ENCODE measurements around the gene CCDC51. TPM values are rescaled to one million over a fixed set of nuclear protein-coding genes. Genes with fewer than 3 reads are reported as not detected.

The CCDC51 gene
- total RNA-seq, 2 donors from 2014 or later = 12.7 to 14.8 TPM

DNA sequence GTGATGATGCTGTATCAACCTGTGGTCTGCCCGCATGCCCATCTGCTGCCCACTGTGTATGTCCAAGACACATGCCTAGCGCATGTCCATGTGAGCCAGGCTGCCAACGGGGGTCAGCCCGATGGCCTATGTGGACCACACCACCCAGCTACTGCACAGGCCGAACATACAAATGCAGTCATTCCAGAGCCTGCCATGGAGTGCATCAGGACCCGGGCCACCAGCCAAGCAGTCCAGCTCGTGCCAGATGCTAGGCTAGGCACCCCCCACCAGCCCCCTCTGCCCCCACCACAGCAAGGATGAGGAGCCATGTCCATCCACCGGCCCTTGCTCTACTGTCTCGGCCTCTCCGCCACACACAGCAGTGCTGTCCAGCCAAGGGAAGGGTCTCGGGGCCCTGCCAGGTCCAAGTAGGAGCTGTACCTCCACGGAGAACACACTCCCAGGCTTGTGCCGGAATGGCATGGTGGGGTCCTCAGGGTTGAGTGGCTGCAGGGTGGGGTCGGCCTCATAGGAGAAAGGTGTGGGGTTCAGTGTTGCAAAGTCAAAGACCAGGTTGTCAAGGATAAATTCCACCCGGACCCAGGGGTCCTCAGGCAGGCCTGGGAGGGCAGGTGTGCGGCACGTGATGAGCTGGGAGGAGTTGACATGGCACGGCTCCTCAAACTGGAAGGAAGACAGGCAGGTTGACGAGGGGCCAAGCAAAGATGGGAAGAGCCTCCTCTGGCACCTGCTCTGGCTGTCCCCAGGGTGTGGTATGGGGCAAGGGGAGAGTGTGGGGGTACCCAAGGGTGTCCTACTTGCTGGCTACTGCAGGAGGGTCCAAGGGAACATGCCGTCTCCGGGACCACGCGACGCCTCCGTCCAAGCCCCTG lies 25.3 kb downstream of the CCDC51 start:
- H3K36me3 ChIP-seq = peaks cover 30 to 69% of the 10 kb centered on the region in 2 donors

DNA sequence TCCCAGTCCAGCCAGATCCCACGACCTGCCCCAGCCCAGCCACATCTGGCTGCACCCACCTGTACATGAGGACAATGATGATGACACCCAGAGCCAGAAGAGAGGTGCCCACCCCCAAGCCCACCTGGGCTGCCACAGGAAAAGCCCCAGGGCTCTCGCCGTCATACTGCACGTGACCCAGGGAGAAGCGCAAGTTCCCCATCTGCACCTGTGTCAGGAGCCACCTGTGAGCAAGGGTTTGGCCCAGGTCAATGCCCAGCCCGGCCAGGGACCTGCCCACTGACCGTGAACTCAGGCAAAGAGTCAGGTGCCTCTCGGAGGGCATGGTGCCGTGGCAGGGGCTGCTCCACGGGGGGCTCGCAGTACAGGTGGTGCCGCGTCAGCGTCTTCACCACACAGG lies 26.3 kb downstream of the CCDC51 start:
- Histone ChIP-seq H3K4me1 (replicated peaks) (no peaks in the 10 kb centered on the region), H3K27ac (no peak overlapping the region), H3K4me3 (no peak overlapping the region), H3K36me3 (peaks cover 38 to 79% of the 10 kb centered on the region in 2 donors), H3K27me3 (replicated peaks; ENCODE audit: insufficient read depth) (no peaks in the 10 kb centered on the region), H3K9me3 (no peaks in the 10 kb centered on the region)
- intact Hi-C loops (cut with DNase I) = no loop called here
- 90% methylated on average over 14 of the region's 14 CpGs for WGBS
- TF ChIP-seq POLR2AphosphoS5 (IDR thresholded peaks at IDR 0.05) (no peak), POLR2A (IDR thresholded peaks at IDR 0.05) (no peak)
- TF ChIP-seq, protein P1, sequence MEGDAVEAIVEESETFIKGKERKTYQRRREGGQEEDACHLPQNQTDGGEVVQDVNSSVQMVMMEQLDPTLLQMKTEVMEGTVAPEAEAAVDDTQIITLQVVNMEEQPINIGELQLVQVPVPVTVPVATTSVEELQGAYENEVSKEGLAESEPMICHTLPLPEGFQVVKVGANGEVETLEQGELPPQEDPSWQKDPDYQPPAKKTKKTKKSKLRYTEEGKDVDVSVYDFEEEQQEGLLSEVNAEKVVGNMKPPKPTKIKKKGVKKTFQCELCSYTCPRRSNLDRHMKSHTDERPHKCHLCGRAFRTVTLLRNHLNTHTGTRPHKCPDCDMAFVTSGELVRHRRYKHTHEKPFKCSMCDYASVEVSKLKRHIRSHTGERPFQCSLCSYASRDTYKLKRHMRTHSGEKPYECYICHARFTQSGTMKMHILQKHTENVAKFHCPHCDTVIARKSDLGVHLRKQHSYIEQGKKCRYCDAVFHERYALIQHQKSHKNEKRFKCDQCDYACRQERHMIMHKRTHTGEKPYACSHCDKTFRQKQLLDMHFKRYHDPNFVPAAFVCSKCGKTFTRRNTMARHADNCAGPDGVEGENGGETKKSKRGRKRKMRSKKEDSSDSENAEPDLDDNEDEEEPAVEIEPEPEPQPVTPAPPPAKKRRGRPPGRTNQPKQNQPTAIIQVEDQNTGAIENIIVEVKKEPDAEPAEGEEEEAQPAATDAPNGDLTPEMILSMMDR (IDR thresholded peaks at IDR 0.05) = no peak
- no peak for DNase-seq (ENCODE audit: low spot score)

More for the DNA sequence above, 25.3 kb downstream of the CCDC51 start:
- DNase-seq (ENCODE audit: low spot score) = no peak
- Histone ChIP-seq H3K9me3 (no peaks in the 10 kb centered on the region), H3K4me1 (replicated peaks) (no peaks in the 10 kb centered on the region), H3K27me3 (replicated peaks; ENCODE audit: insufficient read depth) (no peaks in the 10 kb centered on the region), H3K4me3 (no peak overlapping the region), H3K27ac (no peak overlapping the region)
- WGBS = 79% methylated on average over 25 of the region's 25 CpGs
- intact Hi-C loops (cut with DNase I) = no loop called here
- TF ChIP-seq, protein P1 (IDR thresholded peaks at IDR 0.05) = no peak
- TF ChIP-seq POLR2AphosphoS5 (IDR thresholded peaks at IDR 0.05) = no peak
- no peak for TF ChIP-seq POLR2A (IDR thresholded peaks at IDR 0.05)

DNA sequence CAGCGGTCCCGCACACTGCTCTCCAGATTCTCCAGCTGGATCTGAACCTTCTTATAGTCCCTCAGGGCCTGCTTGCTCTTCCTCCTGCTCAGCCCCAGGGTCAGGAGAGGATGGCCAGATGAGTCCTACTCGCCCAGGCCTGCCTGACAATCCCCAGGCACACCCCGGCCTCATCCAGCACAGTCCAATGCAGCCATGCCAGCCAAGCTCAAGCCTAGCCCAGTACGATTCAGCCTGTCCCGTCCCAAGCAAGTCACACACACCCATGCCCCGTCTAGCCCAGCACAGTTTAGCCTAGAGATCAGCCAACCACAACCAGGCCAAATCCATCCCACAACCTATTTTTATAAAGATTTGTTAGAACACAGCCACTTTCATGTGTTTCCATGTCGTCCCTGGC lies 26.8 kb downstream of the CCDC51 start:
- Histone ChIP-seq H3K27me3 (replicated peaks; ENCODE audit: insufficient read depth) (no peaks in the 10 kb centered on the region), H3K4me3 (no peak overlapping the region), H3K4me1 (replicated peaks) (no peaks in the 10 kb centered on the region), H3K36me3 (peaks cover 43 to 80% of the 10 kb centered on the region in 2 donors), H3K27ac (no peak overlapping the region), H3K9me3 (no peaks in the 10 kb centered on the region)
- no peak for DNase-seq (ENCODE audit: low spot score)
- TF ChIP-seq POLR2A (IDR thresholded peaks at IDR 0.05) = no peak
- TF ChIP-seq, protein P1 (IDR thresholded peaks at IDR 0.05) = no peak
- TF ChIP-seq POLR2AphosphoS5 (IDR thresholded peaks at IDR 0.05) = no peak
- intact Hi-C loops (cut with DNase I) = no loop called here
- WGBS = 67% methylated on average over 8 of the region's 8 CpGs

DNA sequence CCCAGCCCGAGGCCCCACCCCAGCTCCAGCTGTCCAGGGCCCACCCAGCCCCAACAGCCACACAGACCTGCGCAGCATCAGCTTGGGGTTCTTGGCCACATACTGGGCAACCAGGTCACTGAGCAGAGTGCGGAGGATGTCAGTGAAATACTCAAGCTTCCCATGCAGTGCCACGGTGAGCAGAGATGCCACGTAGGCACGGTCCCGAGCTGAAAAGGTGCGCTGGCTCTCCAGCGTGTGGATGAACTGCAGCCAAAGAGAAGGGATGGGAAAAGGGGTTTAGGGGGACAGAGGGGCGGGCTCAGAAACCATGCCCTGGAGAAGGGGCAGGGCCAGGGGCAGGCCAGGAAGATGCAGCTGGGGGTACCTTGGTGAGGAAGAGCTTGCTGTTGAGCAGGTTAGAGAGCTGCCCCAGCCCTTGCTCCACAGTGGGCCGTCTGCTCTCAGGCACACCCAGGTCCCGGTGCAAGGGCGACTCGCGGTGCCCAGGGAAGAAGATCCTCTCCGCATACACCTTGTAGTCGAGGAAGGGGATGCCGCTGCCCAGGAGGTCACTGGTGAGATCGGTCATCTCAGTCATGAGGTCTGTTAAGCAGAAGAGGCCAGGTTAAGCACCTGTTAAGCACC lies 27.4 kb downstream of the CCDC51 start:
- 89% methylated on average over 19 of the region's 19 CpGs for WGBS
- intact Hi-C loops (cut with DNase I) = no loop called here
- no peak for DNase-seq (ENCODE audit: low spot score)
- Histone ChIP-seq H3K27ac (no peak overlapping the region), H3K4me3 (no peak overlapping the region), H3K27me3 (replicated peaks; ENCODE audit: insufficient read depth) (no peaks in the 10 kb centered on the region), H3K4me1 (replicated peaks) (no peaks in the 10 kb centered on the region), H3K36me3 (peaks cover 43 to 74% of the 10 kb centered on the region in 2 donors), H3K9me3 (no peaks in the 10 kb centered on the region)
- TF ChIP-seq POLR2AphosphoS5 (IDR thresholded peaks at IDR 0.05) (no peak), POLR2A (IDR thresholded peaks at IDR 0.05) (no peak)
- TF ChIP-seq, protein P1 (IDR thresholded peaks at IDR 0.05) = no peak

Data from prostate gland (tissue), 2 donors.